ENCODE measurements around the gene FAM118B.

FAM118B gene

GRCh38 chr11:126207896-126208295 is 3.7 kb upstream of the FAM118B start:
- TF ChIP-seq CTCF (IDR thresholded peaks at IDR 0.05; ENCODE audit: insufficient read depth, missing control alignments): no peak
- no peak for FAIRE-seq
- DNase-seq (ENCODE audit: insufficient read length, low spot score): no peak

DNA sequence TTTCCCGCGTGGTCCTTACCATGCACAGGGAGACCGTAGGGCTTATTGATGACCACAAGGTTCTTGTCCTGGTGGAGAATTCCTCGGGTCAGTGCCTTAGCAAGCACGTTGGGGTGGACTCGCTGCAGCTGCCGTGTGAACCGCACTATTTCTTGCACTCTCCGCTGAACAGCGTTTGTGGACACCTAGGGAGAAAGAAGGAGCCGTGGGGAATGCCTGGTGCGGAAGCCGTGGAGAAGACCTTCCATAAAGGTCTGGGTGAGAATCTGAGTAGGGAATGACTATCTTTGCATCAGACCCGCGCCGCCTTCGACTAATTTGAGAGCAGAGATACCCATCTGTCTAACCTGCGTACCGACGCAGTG is 729 bp upstream of the FAM118B start:
- TF ChIP-seq CTCF (IDR thresholded peaks at IDR 0.05; ENCODE audit: insufficient read depth, missing control alignments): no peak
- no peak for DNase-seq (ENCODE audit: insufficient read length, low spot score)
- FAIRE-seq: no peak

GRCh38 chr11:126212089-126212660 is 593 bp downstream of the FAM118B start:
- TF ChIP-seq CTCF (IDR thresholded peaks at IDR 0.05; ENCODE audit: insufficient read depth, missing control alignments): no peak
- FAIRE-seq: no peak
- no peak for DNase-seq (ENCODE audit: insufficient read length, low spot score)

DNA sequence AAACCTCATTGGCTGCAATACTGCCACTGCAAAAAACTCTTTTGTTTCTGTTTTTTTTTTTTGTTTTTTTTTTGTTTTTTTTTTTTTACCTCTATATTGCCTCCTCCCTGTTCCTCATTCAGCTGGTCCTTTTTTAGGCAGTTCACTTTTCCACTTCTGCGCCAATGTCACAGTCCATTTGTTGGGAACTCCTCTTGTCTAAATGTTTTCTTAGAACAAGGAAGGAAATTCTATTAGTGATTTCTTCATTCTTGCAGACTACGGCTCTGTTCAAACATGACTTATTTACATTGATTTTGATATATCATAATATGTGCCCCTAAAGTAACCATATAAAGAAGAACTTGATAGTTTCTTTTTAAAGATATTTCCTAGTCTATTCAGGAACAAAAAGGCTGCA is 2.9 kb downstream of the FAM118B start:
- FAIRE-seq: no peak
- DNase-seq (ENCODE audit: insufficient read length, low spot score): no peak

DNA sequence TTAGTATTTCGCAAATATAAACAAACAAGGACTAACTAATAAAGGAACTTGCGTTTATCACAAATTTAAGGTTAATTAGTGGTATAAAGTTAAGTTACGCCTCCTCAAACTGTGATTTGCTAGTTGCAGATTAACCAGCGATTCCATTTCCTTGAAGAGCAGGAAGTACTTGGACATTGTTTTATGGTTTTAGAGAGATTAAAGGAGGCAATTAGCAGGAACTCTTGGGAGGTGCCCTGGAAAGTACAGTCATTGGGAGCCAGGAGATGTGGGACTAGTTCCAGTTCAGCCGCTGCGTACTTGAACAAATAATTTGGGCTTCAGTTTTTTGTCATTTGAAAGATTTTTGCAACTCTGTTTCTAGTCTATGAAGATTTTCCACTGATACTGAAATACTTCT is 3.3 kb downstream of the FAM118B start:
- DNase-seq (ENCODE audit: insufficient read length, low spot score) (no peak), FAIRE-seq (no peak)
- no peak for TF ChIP-seq CTCF (IDR thresholded peaks at IDR 0.05; ENCODE audit: insufficient read depth, missing control alignments)

More for the DNA sequence above, 2.9 kb downstream of the FAM118B start:
- TF ChIP-seq CTCF (IDR thresholded peaks at IDR 0.05; ENCODE audit: insufficient read depth, missing control alignments): no peak

DNA sequence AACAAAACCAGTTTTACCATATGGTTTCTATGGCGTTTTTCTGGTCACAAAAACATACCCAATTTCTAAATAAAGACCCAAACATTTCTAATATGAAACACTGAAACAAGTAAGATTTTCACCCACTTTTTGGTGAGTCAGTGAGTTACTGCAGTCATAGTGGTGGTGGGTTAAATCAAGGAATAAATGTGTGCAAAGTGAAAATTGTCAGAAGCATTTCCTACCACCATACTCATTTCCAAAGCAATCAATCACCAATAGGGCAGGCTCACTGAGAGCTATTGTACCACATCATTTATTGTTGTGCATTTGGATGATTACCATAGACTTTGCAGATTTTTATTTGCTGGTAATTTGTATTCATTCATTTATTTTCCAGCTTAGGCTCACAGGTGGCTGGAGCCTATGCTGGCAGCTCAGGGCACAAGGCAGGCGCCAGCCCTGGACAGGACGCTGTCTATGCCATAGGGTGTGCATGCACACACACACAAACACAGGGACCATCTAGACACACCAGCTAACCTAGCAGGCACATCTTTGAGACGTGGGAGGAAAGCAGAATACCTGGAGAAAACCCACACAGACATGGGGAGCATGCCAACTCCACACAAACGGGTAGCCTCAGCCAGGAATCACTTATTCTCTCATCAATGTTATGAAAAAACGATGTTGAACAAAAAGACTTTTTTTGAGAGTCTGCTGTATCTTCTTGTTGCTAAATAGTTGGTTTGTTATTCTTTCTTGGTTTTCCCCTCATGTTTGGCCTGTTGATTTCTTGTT is 5.1 kb downstream of the FAM118B start:
- DNase-seq (ENCODE audit: insufficient read length, low spot score): no peak
- no peak for FAIRE-seq

More for the DNA sequence above, 5.1 kb downstream of the FAM118B start:
- no peak for TF ChIP-seq CTCF (IDR thresholded peaks at IDR 0.05; ENCODE audit: insufficient read depth, missing control alignments)
